NCI-H1417 (cell line): ENCODE data around the gene ATP4A.

Source experiments
- DNase-seq, 3 experiments: peaks; one replicate each; lab custom pipeline; 2025; lab: John Stamatoyannopoulos, UW

ATP4A gene

GRCh38 chr19:35565016-35565856, 1.8 kb upstream of the ATP4A start:
- DNase-seq: no peak

- DNase-seq: no peak
These were observed 682 bp downstream of the ATP4A start for GRCh38 chr19:35562776-35563175.

- no peak for DNase-seq
These were observed 1.1 kb downstream of the ATP4A start for GRCh38 chr19:35562336-35562735.

GRCh38 chr19:35561436-35561835, 2.0 kb downstream of the ATP4A start:
- no peak for DNase-seq

- no peak for DNase-seq
These were observed 2.8 kb downstream of the ATP4A start for GRCh38 chr19:35560677-35561076.

- no peak for DNase-seq
These were observed 3.2 kb downstream of the ATP4A start for GRCh38 chr19:35560271-35560670.

- DNase-seq: no peak
These were observed 3.7 kb downstream of the ATP4A start for GRCh38 chr19:35559781-35560180.

GRCh38 chr19:35559281-35559659, 4.2 kb downstream of the ATP4A start:
- peak in 1 of 3 experiments; percentile 14 for DNase-seq

- peak in 1 of 3 experiments; percentile 8 for DNase-seq
These were observed 4.8 kb downstream of the ATP4A start for GRCh38 chr19:35558400-35559280.

GRCh38 chr19:35557539-35558399, 5.7 kb downstream of the ATP4A start:
- DNase-seq: peak; percentile 27 to 87 (median 79)

- no peak for DNase-seq
These were observed 6.5 kb downstream of the ATP4A start for GRCh38 chr19:35556846-35557538.

GRCh38 chr19:35556025-35556590, 7.3 kb downstream of the ATP4A start:
- DNase-seq: no peak

- DNase-seq: peak in 1 of 3 experiments; percentile 51
These were observed 8.0 kb downstream of the ATP4A start for GRCh38 chr19:35555301-35556005.

- no peak for DNase-seq
These were observed 9.4 kb downstream of the ATP4A start for GRCh38 chr19:35554076-35554475.

GRCh38 chr19:35553385-35554000, 10.0 kb downstream of the ATP4A start:
- DNase-seq: no peak

GRCh38 chr19:35552534-35553384, 10.7 kb downstream of the ATP4A start:
- DNase-seq: no peak

- no peak for DNase-seq
These were observed 12.2 kb downstream of the ATP4A start for GRCh38 chr19:35551091-35551810.

- no peak for DNase-seq
These were observed 13.5 kb downstream of the ATP4A start for GRCh38 chr19:35549879-35550523.
